Ovary (tissue), 9 donors: ENCODE measurements around the gene TMEM11. TPM values are rescaled to one million over a fixed set of nuclear protein-coding genes. Genes with fewer than 3 reads are reported as not detected.

Source experiments
- DNase-seq, 5 donors: peaks; one replicate each; pipeline ENCODE4 v3.0.0-alpha.2; 2019 to 2020
- H3K27ac ChIP-seq, 2 donors: fragments of 200-600 bp; one replicate each; pipeline versions ENCODE4 v1.5.1 to v1.8.0; 2019 to 2022
- H3K27me3 ChIP-seq: fragments of 200-600 bp; one replicate; pipeline ENCODE4 v1.8.0; 2022
- H3K36me3 ChIP-seq: fragments of 200-600 bp; sonication (generic); one replicate; pipeline ENCODE4 v1.5.1; 2019
- H3K4me1 ChIP-seq: one replicate; pipeline ENCODE4 v1.8.1; 2013; ENCODE audit warnings: mild to moderate bottlenecking, moderate library complexity; ENCODE audit not compliant: insufficient read depth
- H3K4me3 ChIP-seq: fragments of 200-600 bp; sonication (generic); one replicate; pipeline ENCODE4 v1.5.1; 2017
- H3K9me3 ChIP-seq, 2 donors: fragments of 200-600 bp in 1 of 2; sonication (generic) in 1 of 2; one replicate each; pipeline versions ENCODE4 v1.5.1 to v1.8.1; 2013 to 2019; ENCODE audit warnings: mild to moderate bottlenecking in 1 of 2, moderate library complexity in 1 of 2
- EP300 ChIP-seq: sonication (generic); formaldehyde crosslinking; IDR thresholded peaks from one replicate; pipeline ENCODE4 v1.6.1; 2017; ENCODE audit warnings: antibody characterized with exemption
- POLR2A ChIP-seq: fragments of 450-650 bp; IDR thresholded peaks from one replicate; pipeline ENCODE4 v1.6.1; 2017; ENCODE audit warnings: antibody characterized with exemption, mild to moderate bottlenecking, moderate library complexity
- WGBS, 3 donors: extraction: QIAGEN DNeasy Blood & Tissue Kit in 1 of 3; methylation state at CpG; one replicate each; pipeline versions ENCODE4 v1.1.5 to v1.1.7; 2013 to 2017; 5-methylcytosine and 5-hydroxymethylcytosine counted together
- intact Hi-C, 4 donors: fragments of 100-400 bp; cut with DNase I; formaldehyde crosslinking; loops; one replicate each; pipeline versions ENCODE4 v1.11.0 to v1.15.1; 2022 to 2023
- polyA plus RNA-seq, 2 donors: library from polyadenylated mRNA; stranded (reverse); fragments of 200-250 nt in 1 of 2; fragments of 350-450 nt in 1 of 2; fragmentation: Illumina TruSeq in 1 of 2; extraction: RNeasy Lipid Tissue Mini Kit (QIAGEN cat#74804) in 1 of 2; gene quantifications; one replicate each; pipeline ENCODE4 v1.2.3, GENCODE V29; 2013 to 2014
- total RNA-seq, 7 donors: library from RNA; depleted of rRNA in 2 of 7; stranded (reverse); fragments of >200 nt in 2 of 7; fragmentation: NEBNext Ultra II Directional in 3 of 7; extraction: Animal tissue kit (Norgen Biotek cat#: 25700) in 3 of 7; gene quantifications; one replicate each; pipeline versions ENCODE4 v1.1.0 to v1.2.4, GENCODE V29; 2016 to 2023
- TF ChIP-seq, protein P1 (sequence below), 3 donors: fragments of 450-650 bp in 2 of 3; fragments of 200-600 bp in 1 of 3; IDR thresholded peaks; one replicate each; pipeline versions ENCODE4 v1.5.1 to v1.8.0; 2016 to 2022; ENCODE audit warnings: antibody characterized with exemption in 3 of 3, mild to moderate bottlenecking in 1 of 3
- donor health status: DM: no; HTN: no; CAD: no; lungs with moderate emphysema.
- donor health status: DM: no; HTN: no; CAD: no.
- donor health status: Bipolar disorder and iron deficiency.
- donor health status: DM: yes; HTN: yes; CAD: no.
- donor health status: DM: no; HTN: no; CAD: no.
- donor health status: DM: yes; HTN: yes; CAD: no.

Gene TMEM11
- total and polyA plus RNA-seq, 9 donors, result 10.5 to 20.0 (median 16.4) TPM

DNA sequence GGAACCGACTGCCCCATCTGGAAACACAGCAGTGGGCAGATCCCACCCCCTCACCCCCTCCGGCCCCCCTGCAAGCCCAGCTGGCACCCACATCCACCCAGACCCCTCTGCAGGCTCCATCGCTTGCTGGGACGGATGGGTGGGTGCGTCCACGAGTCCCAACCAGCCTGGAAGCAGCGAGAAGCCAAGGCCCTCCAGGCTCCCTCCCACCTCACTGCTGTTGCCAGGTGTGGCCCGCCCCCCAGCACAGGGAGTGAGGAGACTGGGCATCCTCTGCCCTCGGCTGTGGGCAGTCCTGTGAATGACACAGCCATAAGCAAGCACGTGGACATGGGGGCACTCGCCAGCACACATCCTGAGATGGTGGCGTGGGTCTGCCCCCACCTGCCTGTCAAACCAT is 11.4 kb downstream of the TMEM11 start:
- intact Hi-C loops, result no loop called here
- no peaks in the 10 kb centered on the region for H3K36me3 ChIP-seq
- no peak overlapping the region for H3K4me3 ChIP-seq
- no peak for DNase-seq
- H3K9me3 ChIP-seq, result no peaks in the 10 kb centered on the region
- H3K27me3 ChIP-seq, result no peaks in the 10 kb centered on the region
- peaks cover 5% of the 10 kb centered on the region for H3K4me1 ChIP-seq
- WGBS, 3 donors, result 83 to 91% (median 86%) methylated on average over 10 to 12 of the region's 12 CpGs
- no peak overlapping the region for H3K27ac ChIP-seq
- TF ChIP-seq, protein P1, sequence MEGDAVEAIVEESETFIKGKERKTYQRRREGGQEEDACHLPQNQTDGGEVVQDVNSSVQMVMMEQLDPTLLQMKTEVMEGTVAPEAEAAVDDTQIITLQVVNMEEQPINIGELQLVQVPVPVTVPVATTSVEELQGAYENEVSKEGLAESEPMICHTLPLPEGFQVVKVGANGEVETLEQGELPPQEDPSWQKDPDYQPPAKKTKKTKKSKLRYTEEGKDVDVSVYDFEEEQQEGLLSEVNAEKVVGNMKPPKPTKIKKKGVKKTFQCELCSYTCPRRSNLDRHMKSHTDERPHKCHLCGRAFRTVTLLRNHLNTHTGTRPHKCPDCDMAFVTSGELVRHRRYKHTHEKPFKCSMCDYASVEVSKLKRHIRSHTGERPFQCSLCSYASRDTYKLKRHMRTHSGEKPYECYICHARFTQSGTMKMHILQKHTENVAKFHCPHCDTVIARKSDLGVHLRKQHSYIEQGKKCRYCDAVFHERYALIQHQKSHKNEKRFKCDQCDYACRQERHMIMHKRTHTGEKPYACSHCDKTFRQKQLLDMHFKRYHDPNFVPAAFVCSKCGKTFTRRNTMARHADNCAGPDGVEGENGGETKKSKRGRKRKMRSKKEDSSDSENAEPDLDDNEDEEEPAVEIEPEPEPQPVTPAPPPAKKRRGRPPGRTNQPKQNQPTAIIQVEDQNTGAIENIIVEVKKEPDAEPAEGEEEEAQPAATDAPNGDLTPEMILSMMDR (IDR thresholded peaks at IDR 0.05), result no peak
- TF ChIP-seq EP300 (no peak), POLR2A (no peak)

DNA sequence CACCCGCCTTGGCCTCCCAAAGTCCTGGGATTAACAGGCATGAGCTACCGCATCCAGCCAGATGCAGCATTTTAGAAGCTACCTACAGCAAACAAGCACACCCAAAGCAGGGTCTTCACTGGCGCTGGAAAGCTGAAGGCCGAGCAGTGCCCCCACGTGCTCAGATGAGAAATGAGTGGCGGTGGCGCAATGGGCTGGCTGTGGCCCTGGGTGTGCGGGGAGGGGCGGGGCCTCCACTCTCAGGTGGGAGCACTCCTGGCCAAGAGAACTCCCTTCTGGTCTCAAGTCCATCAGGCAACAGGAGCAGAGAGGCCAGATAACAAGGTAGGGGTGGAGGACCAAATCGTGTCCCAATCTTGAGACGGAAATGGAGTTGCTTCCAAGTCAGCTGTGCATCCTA is 12.1 kb downstream of the TMEM11 start:
- no peak overlapping the region for H3K4me3 ChIP-seq
- intact Hi-C loops, result no loop called here
- no peaks in the 10 kb centered on the region for H3K36me3 ChIP-seq
- no peak overlapping the region for H3K27ac ChIP-seq
- DNase-seq, result no peak
- H3K9me3 ChIP-seq, result no peaks in the 10 kb centered on the region
- H3K27me3 ChIP-seq, result no peaks in the 10 kb centered on the region
- peaks cover 5% of the 10 kb centered on the region for H3K4me1 ChIP-seq
- TF ChIP-seq POLR2A, result no peak
- no peak for TF ChIP-seq EP300
- TF ChIP-seq, protein P1 (IDR thresholded peaks at IDR 0.05), result no peak
- 90 to 98% (median 90%) methylated on average over 11 of the region's 11 CpGs for WGBS, 3 donors

DNA sequence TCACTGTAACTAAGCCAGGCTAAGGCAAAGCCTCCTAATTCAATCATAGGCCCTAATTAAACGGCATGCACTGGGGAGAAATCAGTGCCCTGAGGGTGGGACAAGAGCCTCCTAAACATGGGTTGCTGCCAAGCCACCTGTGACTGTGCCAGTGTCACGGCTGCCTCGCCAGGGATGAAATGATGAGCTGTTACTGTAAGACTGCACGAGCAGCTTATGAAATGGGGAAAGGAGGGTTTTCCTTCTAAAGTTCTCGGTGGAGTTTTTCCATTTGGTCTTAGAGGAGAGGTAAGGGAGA is 12.7 kb downstream of the TMEM11 start:
- WGBS, 3 donors, result 55 to 79% (median 67%) methylated on average over 5 of the region's 5 CpGs
- H3K27ac ChIP-seq, result no peak overlapping the region
- H3K4me1 ChIP-seq, result peaks cover 5% of the 10 kb centered on the region
- H3K27me3 ChIP-seq, result no peaks in the 10 kb centered on the region
- intact Hi-C loops, result no loop called here
- no peak for DNase-seq
- H3K36me3 ChIP-seq, result no peaks in the 10 kb centered on the region
- no peak overlapping the region for H3K4me3 ChIP-seq
- no peak for TF ChIP-seq EP300
- TF ChIP-seq, protein P1 (IDR thresholded peaks at IDR 0.05), result no peak
- TF ChIP-seq POLR2A, result no peak
- H3K9me3 ChIP-seq, result no peaks in the 10 kb centered on the region

DNA sequence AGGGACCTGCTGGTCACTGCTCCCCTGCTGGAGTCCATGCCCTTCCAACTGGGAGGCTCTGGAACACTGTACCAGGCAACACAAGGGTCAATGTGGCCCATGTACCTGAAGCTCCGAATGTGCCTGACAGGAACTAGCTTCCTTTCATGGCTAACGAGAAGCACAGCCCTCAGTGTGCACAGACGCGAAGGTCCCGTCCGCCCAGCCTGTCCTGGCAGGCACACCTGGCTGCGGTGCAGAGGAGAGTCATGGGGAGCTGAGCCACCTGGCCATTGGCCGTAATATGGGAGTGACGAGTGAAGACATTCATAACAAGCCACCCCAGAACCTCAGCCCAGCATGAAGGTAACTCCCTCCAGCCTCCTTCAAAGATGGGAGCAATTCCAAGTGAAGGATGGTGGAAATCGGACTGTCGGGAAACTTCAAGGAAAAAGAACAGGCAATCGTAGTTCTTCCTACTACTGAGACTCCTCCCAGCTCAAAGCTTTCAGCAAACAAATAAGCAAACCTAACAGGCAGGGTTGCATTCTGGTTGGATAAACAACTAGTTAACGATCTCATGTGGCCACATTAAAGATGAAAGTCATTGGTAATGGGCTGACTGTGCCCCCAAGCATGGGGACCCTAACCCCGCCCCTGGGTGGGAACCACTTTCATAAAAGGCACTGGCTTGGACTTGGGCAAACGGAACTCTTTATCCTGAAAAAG is 13.2 kb downstream of the TMEM11 start:
- Histone ChIP-seq H3K27me3 (no peaks in the 10 kb centered on the region), H3K9me3 (no peaks in the 10 kb centered on the region), H3K4me3 (no peak overlapping the region), H3K4me1 (peaks cover 5% of the 10 kb centered on the region), H3K27ac (no peak overlapping the region), H3K36me3 (no peaks in the 10 kb centered on the region)
- DNase-seq, result no peak
- WGBS, 3 donors, result 56 to 72% (median 70%) methylated on average over 15 of the region's 15 CpGs
- intact Hi-C loops, result no loop called here
- TF ChIP-seq, protein P1 (IDR thresholded peaks at IDR 0.05), result no peak
- TF ChIP-seq EP300, result no peak
- TF ChIP-seq POLR2A, result no peak
